Measurements from ENCODE around the gene TULP4. TPM values are rescaled to one million over a fixed set of nuclear protein-coding genes. Genes with fewer than 3 reads are reported as not detected.

The TULP4 gene
- total and polyA plus RNA-seq, 2 donors (not counting 1 experiment from before 2014, with no cell fraction given), result 12.0 to 90.0 TPM

GRCh38 chr6:158548418-158549161 lies 236.3 kb downstream of the TULP4 start:
- TF ChIP-seq CTCF (IDR thresholded peaks at IDR 0.05) (no peak), EZH2 (IDR thresholded peaks at IDR 0.05; ENCODE audit: borderline replicate concordance, insufficient read depth, low read depth, low read length, poor library complexity, severe bottlenecking) (no peak)
- WGBS (ENCODE audit: insufficient coverage), result 93% methylated on average over 7 of the region's 9 CpGs
- no peaks in the 10 kb centered on the region for H3K36me3 ChIP-seq (replicated peaks in 1 of 2; ENCODE audit: control extremely low read depth in 1 of 2, control insufficient read depth in 1 of 2, extremely low read depth in 1 of 2, insufficient read depth in 2 of 2, low read length in 1 of 2)
- DNase-seq (no peak), ATAC-seq (ENCODE audit: low read depth) (no peak)
- H4K20me1 ChIP-seq (ENCODE audit: control insufficient read depth, insufficient read depth, low read length, poor library complexity, severe bottlenecking), result no peaks in the 10 kb centered on the region
- H3K4me1 Mint-ChIP-seq, result no peaks in the 10 kb centered on the region
- no peak overlapping the region for H3K9ac ChIP-seq (ENCODE audit: low read length)
- H3K4me3 ChIP-seq (ENCODE audit: control extremely low read depth in 1 of 5, extremely low read depth in 1 of 5, insufficient read depth in 1 of 5, low read depth in 2 of 5, low read length in 4 of 5), result no peak overlapping the region
- no peak overlapping the region for H3K27ac Mint-ChIP-seq
- H3K4me1 ChIP-seq (ENCODE audit: control insufficient read depth in 2 of 2, insufficient read depth in 2 of 2, low read length in 2 of 2), result no peaks in the 10 kb centered on the region
- peaks cover 34% of the 10 kb centered on the region for H3K27me3 Mint-ChIP-seq
- H3K9me3 Mint-ChIP-seq (ENCODE audit: insufficient read depth), result no peaks in the 10 kb centered on the region
- no peaks in the 10 kb centered on the region for H3K9me3 ChIP-seq (ENCODE audit: control extremely low read depth in 1 of 3, control insufficient read depth in 2 of 3, insufficient read depth in 1 of 3, low read length in 2 of 3)
- no peak overlapping the region for H3K27ac ChIP-seq (ENCODE audit: low read length in 2 of 2)
- H3K4me3 Mint-ChIP-seq, result no peak overlapping the region
- no peak overlapping the region for H2AFZ ChIP-seq (ENCODE audit: insufficient read depth, low read depth, low read length, poor library complexity, severe bottlenecking)
- intact Hi-C loops (cut with micrococcal nuclease), result no loop called here
- no peaks in the 10 kb centered on the region for H3K79me2 ChIP-seq (ENCODE audit: control insufficient read depth, insufficient read depth, low read length)
- POLR2A ChIA-PET, result interaction anchor here (0.7 kb wide), 1 partner anchor 827 kb away, joined by 5 read pairs; no protein-coding TSS in a partner anchor
- peaks cover 0 to 2% (median 0%) of the 10 kb centered on the region in 4 experiments for H3K27me3 ChIP-seq (replicated peaks in 1 of 4; ENCODE audit: control extremely low read depth in 1 of 4, control insufficient read depth in 3 of 4, insufficient read depth in 4 of 4, low read length in 3 of 4)
- CTCF ChIA-PET, result interaction anchor here (0.8 kb wide), 1 partner anchor 138 kb away, joined by 3 read pairs; no protein-coding TSS in a partner anchor
- H3K4me2 ChIP-seq (replicated peaks; ENCODE audit: low read depth, low read length, poor library complexity, severe bottlenecking), result no peak overlapping the region
